Neural crest cell (in vitro differentiated cells): Measurements from ENCODE around the gene FRMD5. TPM values are rescaled to one million over a fixed set of nuclear protein-coding genes. Genes with fewer than 3 reads are reported as not detected.

Experiments
- DNase-seq: peaks from one replicate; pipeline ENCODE4 v3.0.0; 2021; ENCODE audit warnings: low read depth, mixed read lengths, low spot score
- H3K27ac Mint-ChIP-seq: one replicate; pipeline ENCODE4 v1.8.0; 2021; ENCODE audit warnings: mild to moderate bottlenecking, mixed read lengths; ENCODE audit not compliant: unreplicated experiment
- H3K27me3 Mint-ChIP-seq: 2 replicates; pipeline ENCODE4 v1.8.0; 2021; ENCODE audit warnings: low read depth, mild to moderate bottlenecking, mixed read lengths
- H3K36me3 Mint-ChIP-seq: 2 replicates; pipeline ENCODE4 v1.8.0; 2021; ENCODE audit warnings: low read depth, mild to moderate bottlenecking, mixed read lengths
- H3K4me1 Mint-ChIP-seq: 2 replicates; pipeline ENCODE4 v1.8.0; 2021; ENCODE audit warnings: mixed read lengths
- H3K4me3 Mint-ChIP-seq: one replicate; pipeline ENCODE4 v1.8.0; 2021; ENCODE audit warnings: mild to moderate bottlenecking, mixed read lengths
- H3K9me3 Mint-ChIP-seq: 2 replicates; pipeline ENCODE4 v1.8.0; 2021; ENCODE audit warnings: mixed read lengths
- CTCF ChIP-seq: fragments of 200-600 bp; sonication (generic); conservative IDR thresholded peaks from 2 replicates; pipeline ENCODE4 v1.5.0; 2021; ENCODE audit warnings: antibody characterized with exemption, mild to moderate bottlenecking
- total RNA-seq: library from RNA; stranded (reverse); gene quantifications from 2 replicates; pipeline ENCODE4 v1.2.1, GENCODE V29; 2021

The FRMD5 gene
- total RNA-seq, 1 donor from 2014 or later, result 4.3 TPM

GRCh38 chr15:44183363-44183762, 11.7 kb downstream of the FRMD5 start:
- TF ChIP-seq CTCF, result no peak
- H3K27me3 Mint-ChIP-seq, result no peaks in the 10 kb centered on the region
- H3K4me1 Mint-ChIP-seq, result no peaks in the 10 kb centered on the region
- H3K9me3 Mint-ChIP-seq, result no peaks in the 10 kb centered on the region
- H3K4me3 Mint-ChIP-seq, result no peak overlapping the region
- no peaks in the 10 kb centered on the region for H3K36me3 Mint-ChIP-seq
- no peak for DNase-seq
- H3K27ac Mint-ChIP-seq, result no peak overlapping the region

- Mint-ChIP-seq H3K36me3 (no peaks in the 10 kb centered on the region), H3K27ac (no peak overlapping the region), H3K27me3 (no peaks in the 10 kb centered on the region), H3K4me1 (no peaks in the 10 kb centered on the region), H3K9me3 (no peaks in the 10 kb centered on the region), H3K4me3 (no peak overlapping the region)
- no peak for DNase-seq
- no peak for TF ChIP-seq CTCF
Measured at GRCh38 chr15:44181410-44181809, 13.7 kb downstream of the FRMD5 start.

- TF ChIP-seq CTCF, result no peak
- Mint-ChIP-seq H3K27ac (no peak overlapping the region), H3K4me1 (no peaks in the 10 kb centered on the region), H3K36me3 (no peaks in the 10 kb centered on the region), H3K9me3 (no peaks in the 10 kb centered on the region), H3K27me3 (no peaks in the 10 kb centered on the region), H3K4me3 (no peak overlapping the region)
- no peak for DNase-seq
Measured at GRCh38 chr15:44177139-44177538, 17.9 kb downstream of the FRMD5 start.

DNA sequence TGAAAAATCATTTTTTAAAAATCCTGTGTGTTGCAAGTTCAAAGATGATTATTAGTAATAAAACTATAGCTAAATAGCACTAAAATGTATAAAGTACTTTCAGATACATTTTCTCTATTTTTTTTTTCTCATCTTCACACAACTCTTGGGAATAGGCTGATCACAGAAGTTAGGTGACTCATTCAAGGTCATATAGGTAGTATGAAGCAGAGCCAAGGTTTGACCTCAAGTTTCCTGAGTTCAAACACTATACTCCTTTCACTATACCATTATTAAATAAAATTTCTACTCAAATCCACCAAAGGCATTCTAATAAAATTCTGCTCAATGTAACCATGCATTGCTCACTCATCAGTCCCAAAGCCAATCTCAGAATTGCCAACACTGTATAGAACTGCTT, 21.3 kb downstream of the FRMD5 start:
- no peaks in the 10 kb centered on the region for H3K4me1 Mint-ChIP-seq
- TF ChIP-seq CTCF, result no peak
- H3K4me3 Mint-ChIP-seq, result no peak overlapping the region
- no peak overlapping the region for H3K27ac Mint-ChIP-seq
- H3K36me3 Mint-ChIP-seq, result no peaks in the 10 kb centered on the region
- DNase-seq, result no peak
- no peaks in the 10 kb centered on the region for H3K9me3 Mint-ChIP-seq
- H3K27me3 Mint-ChIP-seq, result no peaks in the 10 kb centered on the region

GRCh38 chr15:44163370-44163769, 31.7 kb downstream of the FRMD5 start:
- peaks cover 2% of the 10 kb centered on the region for H3K36me3 Mint-ChIP-seq
- peaks cover 2% of the 10 kb centered on the region for H3K9me3 Mint-ChIP-seq
- H3K27ac Mint-ChIP-seq, result no peak overlapping the region
- H3K27me3 Mint-ChIP-seq, result no peaks in the 10 kb centered on the region
- DNase-seq, result no peak
- H3K4me1 Mint-ChIP-seq, result no peaks in the 10 kb centered on the region
- no peak for TF ChIP-seq CTCF
- no peak overlapping the region for H3K4me3 Mint-ChIP-seq

DNA sequence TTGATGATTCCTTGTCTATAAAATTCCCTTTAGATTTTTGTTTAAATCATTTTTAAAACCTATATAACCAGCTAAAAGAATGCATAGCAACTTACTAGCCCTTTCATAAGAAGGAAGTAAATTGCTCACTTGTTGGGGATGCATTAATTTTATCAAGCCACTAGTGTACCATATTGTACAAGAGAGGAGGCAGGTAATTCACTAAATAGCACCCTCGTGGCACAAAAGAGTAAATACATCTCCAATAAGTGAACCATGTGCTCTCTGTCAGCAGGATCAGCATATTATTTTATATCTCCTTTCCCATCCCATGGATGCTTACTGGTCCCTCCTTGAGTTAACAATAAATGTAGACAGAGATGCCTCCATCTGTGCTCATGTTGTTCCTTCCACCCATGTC, 34.3 kb downstream of the FRMD5 start:
- H3K4me1 Mint-ChIP-seq, result no peaks in the 10 kb centered on the region
- no peak for TF ChIP-seq CTCF
- no peaks in the 10 kb centered on the region for H3K27me3 Mint-ChIP-seq
- peaks cover 2% of the 10 kb centered on the region for H3K36me3 Mint-ChIP-seq
- H3K4me3 Mint-ChIP-seq, result no peak overlapping the region
- no peak for DNase-seq
- H3K27ac Mint-ChIP-seq, result no peak overlapping the region
- peaks cover 2% of the 10 kb centered on the region for H3K9me3 Mint-ChIP-seq
